ENCODE data around the gene ACACA.

ACACA gene

GRCh38 chr17:37246085-37246484, 160.6 kb downstream of the ACACA start:
- no peak for DNase-seq (ENCODE audit: extremely low read depth in 1 of 2, low read depth in 1 of 2)

GRCh38 chr17:37240381-37240780, 166.3 kb downstream of the ACACA start:
- no peak for DNase-seq (ENCODE audit: extremely low read depth in 1 of 2, low read depth in 1 of 2)

DNA sequence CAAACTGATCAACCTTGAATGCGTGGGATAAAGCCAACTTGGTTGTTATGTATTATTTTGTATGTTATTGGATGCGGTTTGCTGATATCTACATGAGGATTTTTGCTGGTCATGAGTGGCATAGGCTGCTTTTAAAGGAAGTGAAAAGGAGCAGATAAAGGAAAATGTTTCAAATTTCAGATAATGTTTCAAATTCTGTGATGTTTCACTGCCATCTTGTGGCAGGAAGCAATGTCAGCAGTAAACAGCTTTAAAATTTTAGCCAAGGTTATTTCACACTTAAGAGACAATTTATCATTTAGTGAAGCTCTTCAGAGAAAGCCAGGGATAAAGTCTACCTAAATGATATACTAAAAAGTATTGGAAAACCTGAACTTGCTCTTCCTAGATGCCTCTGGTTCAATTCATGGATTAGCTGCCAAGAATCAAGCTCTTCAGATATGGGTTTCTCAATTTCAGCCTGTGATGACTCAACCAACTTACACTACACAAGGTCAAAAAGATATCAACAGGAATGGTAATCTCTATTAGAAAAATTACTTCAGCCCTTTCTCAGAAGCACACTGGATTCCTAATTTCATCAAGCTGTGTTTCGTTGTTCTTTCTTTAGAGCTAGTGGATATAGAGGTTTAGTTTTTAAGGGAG, 166.8 kb downstream of the ACACA start:
- no peak for DNase-seq (ENCODE audit: extremely low read depth in 1 of 2, low read depth in 1 of 2)

DNA sequence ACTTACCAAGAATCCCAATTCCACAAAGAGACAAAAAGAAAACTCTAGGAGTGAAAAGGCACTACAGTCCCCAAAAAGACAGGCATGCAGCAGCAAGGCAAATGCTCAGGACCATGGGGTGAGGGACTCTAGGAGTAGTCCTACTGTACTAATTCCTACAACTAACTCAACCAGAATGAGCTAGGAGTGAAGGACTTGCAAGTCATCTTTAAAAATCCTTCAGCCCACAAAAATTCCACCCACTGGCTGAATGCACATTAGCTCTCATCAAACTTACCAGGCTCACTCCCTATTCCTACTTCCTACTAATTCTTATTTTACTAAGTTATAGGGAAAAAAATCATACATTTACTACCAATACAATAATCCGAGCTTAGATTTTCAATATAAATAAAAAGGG, 172.5 kb downstream of the ACACA start:
- no peak for DNase-seq (ENCODE audit: extremely low read depth in 1 of 2, low read depth in 1 of 2)

GRCh38 chr17:37233036-37233435, 173.6 kb downstream of the ACACA start:
- DNase-seq (ENCODE audit: extremely low read depth in 1 of 2, low read depth in 1 of 2), result no peak

DNA sequence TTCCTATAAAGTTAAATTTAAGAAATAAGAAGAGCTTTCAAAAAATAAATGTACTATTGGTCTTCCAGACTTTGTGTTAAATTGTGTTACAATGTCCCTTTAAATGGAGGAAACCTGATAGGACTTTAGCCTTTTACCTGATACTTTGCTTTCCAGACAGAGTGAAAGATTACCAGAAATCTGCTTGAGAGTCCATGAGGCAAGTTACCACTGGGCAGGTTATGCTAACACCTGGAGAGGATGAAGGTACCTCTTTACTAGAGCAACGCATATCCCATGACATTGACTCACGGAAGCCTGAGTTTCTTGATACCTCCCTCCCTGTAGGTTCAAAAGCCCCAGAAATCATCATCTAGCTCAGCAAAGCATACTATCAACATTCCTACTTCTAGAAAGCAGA, 174.7 kb downstream of the ACACA start:
- no peak for DNase-seq (ENCODE audit: extremely low read depth in 1 of 2, low read depth in 1 of 2)

- DNase-seq (ENCODE audit: extremely low read depth in 1 of 2, low read depth in 1 of 2), result no peak
These were observed 176.0 kb downstream of the ACACA start for GRCh38 chr17:37230633-37231032.

- DNase-seq (ENCODE audit: extremely low read depth in 1 of 2, low read depth in 1 of 2), result no peak
These were observed 181.2 kb downstream of the ACACA start for GRCh38 chr17:37225465-37225864.

- DNase-seq (ENCODE audit: extremely low read depth in 1 of 2, low read depth in 1 of 2), result no peak
These were observed 184.8 kb downstream of the ACACA start for GRCh38 chr17:37221865-37222264.

- no peak for DNase-seq (ENCODE audit: extremely low read depth in 1 of 2, low read depth in 1 of 2)
These were observed 186.1 kb downstream of the ACACA start for GRCh38 chr17:37220607-37220953.

GRCh38 chr17:37219876-37220606, 186.6 kb downstream of the ACACA start:
- no peak for DNase-seq (ENCODE audit: extremely low read depth in 1 of 2, low read depth in 1 of 2)

DNA sequence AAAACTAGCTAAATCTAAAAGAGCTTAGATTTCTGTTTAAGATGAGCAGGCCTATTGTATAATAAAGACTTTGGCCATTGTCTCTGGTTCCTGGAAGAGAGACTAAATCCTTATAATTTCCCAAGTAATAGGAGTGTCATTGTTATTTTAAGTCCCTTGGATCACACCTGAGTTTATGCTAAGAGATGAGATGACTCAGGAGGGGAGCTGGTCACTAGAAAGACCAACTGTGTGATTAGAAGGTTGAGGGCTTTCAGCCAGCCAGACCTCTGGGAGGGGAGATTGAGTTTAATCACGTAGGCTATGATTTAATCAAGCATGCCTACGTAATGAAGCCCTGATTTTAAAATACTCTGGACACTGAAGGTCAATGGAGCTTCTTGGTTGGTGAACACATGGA, 187.8 kb downstream of the ACACA start:
- no peak for DNase-seq (ENCODE audit: extremely low read depth in 1 of 2, low read depth in 1 of 2)

GRCh38 chr17:37214416-37214815, 192.2 kb downstream of the ACACA start:
- DNase-seq (ENCODE audit: extremely low read depth in 1 of 2, low read depth in 1 of 2), result no peak

GRCh38 chr17:37213927-37214326, 192.7 kb downstream of the ACACA start:
- DNase-seq (ENCODE audit: extremely low read depth in 1 of 2, low read depth in 1 of 2), result no peak

GRCh38 chr17:37212179-37212578, 194.5 kb downstream of the ACACA start:
- DNase-seq (ENCODE audit: extremely low read depth in 1 of 2, low read depth in 1 of 2), result no peak

DNA sequence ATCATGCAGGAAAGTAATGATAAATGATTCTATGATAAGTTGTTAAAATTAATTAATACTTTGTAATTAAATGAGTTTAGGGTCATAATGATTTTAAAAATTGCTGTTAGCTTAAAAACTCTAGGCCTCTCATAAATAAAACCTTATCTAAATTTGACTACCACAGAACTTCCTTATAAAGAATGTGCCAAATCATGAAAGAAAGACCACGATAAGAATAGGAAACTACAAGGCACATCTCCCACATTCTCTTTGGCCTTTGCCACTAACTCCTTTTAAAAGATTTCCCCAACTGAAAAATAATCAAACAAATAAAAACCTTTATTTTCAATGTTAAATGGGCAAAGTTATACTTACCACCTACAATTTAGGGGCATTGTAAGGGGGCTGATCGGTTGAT, 195.5 kb downstream of the ACACA start:
- no peak for DNase-seq (ENCODE audit: extremely low read depth in 1 of 2, low read depth in 1 of 2)

- DNase-seq (ENCODE audit: extremely low read depth in 1 of 2, low read depth in 1 of 2), result no peak
These were observed 199.5 kb downstream of the ACACA start for GRCh38 chr17:37207103-37207502.

DNA sequence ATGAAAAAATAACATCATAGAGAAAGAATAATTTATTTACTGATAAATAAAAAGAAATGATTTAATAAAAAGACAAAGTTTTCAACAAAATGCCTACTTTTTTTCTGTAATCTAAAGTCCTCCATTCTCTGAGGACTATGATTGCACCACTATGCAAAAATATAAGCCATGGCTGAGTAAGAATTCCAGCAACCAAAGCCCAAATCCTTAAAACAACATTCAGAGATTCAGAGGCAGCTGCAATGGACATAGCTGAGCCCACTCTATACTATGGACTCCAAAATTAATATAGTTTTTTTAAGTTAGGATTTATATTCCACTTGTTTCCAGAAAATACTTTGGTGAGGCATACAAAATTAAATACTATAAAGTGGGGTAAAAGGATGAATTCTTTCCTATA, 200.3 kb downstream of the ACACA start:
- DNase-seq (ENCODE audit: extremely low read depth in 1 of 2, low read depth in 1 of 2), result no peak

GRCh38 chr17:37200497-37200896, 206.1 kb downstream of the ACACA start:
- no peak for DNase-seq (ENCODE audit: extremely low read depth in 1 of 2, low read depth in 1 of 2)

- DNase-seq (ENCODE audit: extremely low read depth in 1 of 2, low read depth in 1 of 2), result no peak
These were observed 209.3 kb downstream of the ACACA start for GRCh38 chr17:37197336-37197735.

DNA sequence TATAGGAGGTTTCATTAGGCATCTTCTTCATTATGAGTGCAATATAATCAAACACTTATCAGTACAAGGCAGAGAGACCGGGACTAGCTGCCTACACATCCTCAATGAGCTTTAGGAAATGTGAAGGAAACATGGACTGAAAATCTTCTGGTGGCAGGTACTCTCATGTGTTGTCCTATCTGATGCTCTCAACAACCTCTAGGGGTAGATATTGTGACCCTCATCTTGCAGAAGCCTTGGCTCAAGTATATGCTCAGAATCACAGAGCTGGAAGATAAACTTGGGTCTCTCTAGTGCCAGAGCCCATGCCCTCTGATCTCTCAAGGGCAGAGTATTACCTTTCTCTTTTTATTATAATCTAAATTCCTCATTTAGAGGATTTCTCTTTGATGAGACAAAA, 212.4 kb downstream of the ACACA start:
- DNase-seq (ENCODE audit: extremely low read depth in 1 of 2, low read depth in 1 of 2), result no peak

DNA sequence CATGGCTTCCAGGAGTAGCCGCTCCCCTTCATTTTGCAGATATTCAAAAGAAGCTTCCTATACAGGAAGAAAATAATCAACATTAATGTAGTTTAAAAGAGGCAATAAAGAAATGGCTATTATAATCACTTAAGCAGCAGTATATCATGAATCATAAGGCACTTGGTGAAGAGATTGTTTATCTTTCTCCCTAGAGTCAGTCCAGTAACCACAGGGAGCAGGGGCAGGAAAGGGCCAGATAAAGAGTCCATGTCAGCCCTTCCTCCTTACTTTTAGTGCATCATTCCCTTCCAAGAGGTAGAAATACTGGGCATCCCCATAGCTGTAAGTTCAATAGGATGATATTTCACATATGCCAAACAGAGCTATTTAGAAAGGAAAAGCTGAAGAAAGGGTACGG, 215.4 kb downstream of the ACACA start:
- no peak for DNase-seq (ENCODE audit: extremely low read depth in 1 of 2, low read depth in 1 of 2)

DNA sequence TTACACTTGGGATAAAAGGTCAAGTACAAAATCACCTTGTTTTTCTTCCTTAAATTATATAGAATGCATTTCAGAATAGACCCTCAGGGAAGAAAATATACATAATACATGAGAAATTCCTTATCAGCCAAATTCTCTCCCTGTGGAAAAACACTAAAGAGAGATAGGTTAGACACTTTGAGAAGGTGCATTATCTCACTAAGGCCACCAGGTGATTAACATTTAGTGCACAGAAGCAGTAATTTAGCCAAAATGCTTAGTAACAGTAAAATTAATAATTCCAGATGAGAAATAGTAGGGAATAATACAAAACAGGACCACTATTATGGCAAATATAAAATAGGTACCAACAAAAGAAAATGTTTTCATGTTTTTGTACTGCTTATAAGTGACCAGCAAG, 216.1 kb downstream of the ACACA start:
- DNase-seq (ENCODE audit: extremely low read depth in 1 of 2, low read depth in 1 of 2), result no peak
